Heart left ventricle (tissue), 16 donors: ENCODE measurements around the gene GLA. TPM values are rescaled to one million over a fixed set of nuclear protein-coding genes. Genes with fewer than 3 reads are reported as not detected.

Experiments used
- ATAC-seq, 4 donors: fragments of 200-7000 bp; cut with Tn5 transposase; one replicate each; pipeline ENCODE4 v1.9.1; 2020 to 2022; ENCODE audit warnings: moderate library complexity in 4 of 4, mild to moderate bottlenecking in 3 of 4, moderate number of reproducible peaks in 1 of 4
- DNase-seq, 5 donors: peaks; one replicate each; pipeline ENCODE4 v3.0.0-alpha.2; 2020
- H3K27ac ChIP-seq, 12 donors: fragments of 200-600 bp; sonication (generic) in 4 of 12; one replicate each; pipeline versions ENCODE4 v1.5.0 to v1.8.0; 2016 to 2022; ENCODE audit warnings: mild to moderate bottlenecking in 2 of 12
- H3K27me3 ChIP-seq, 9 donors: fragments of 200-600 bp; sonication (generic) in 2 of 9; one replicate each; pipeline versions ENCODE4 v1.5.1 to v1.8.0; 2016 to 2022; ENCODE audit warnings: mild to moderate bottlenecking in 3 of 9
- H3K36me3 ChIP-seq, 9 donors: fragments of 200-600 bp; sonication (generic) in 2 of 9; one replicate each; pipeline versions ENCODE4 v1.5.0 to v1.8.0; 2018 to 2022; ENCODE audit warnings: mild to moderate bottlenecking in 2 of 9
- H3K4me1 ChIP-seq, 12 donors: fragments of 200-600 bp; sonication (generic) in 4 of 12; one replicate each; pipeline versions ENCODE4 v1.5.0 to v1.8.0; 2016 to 2022; ENCODE audit warnings: mild to moderate bottlenecking in 3 of 12
- H3K4me3 ChIP-seq, 12 donors: fragments of 200-600 bp; sonication (generic) in 4 of 12; one replicate each; pipeline versions ENCODE4 v1.5.0 to v1.8.0; 2017 to 2022; ENCODE audit warnings: mild to moderate bottlenecking in 9 of 12, moderate library complexity in 4 of 12
- H3K9me3 ChIP-seq, 12 donors: fragments of 200-600 bp; sonication (generic) in 4 of 12; one replicate each; pipeline versions ENCODE4 v1.5.0 to v1.8.0; 2016 to 2022; ENCODE audit warnings: mild to moderate bottlenecking in 1 of 12
- POLR2A ChIP-seq, 2 donors: fragments of 450-650 bp; IDR thresholded peaks; one replicate each; pipeline ENCODE4 v1.6.1; 2017; ENCODE audit warnings: antibody characterized with exemption in 2 of 2, mild to moderate bottlenecking in 2 of 2, moderate library complexity in 2 of 2
- WGBS, 4 donors: extraction: QIAGEN DNeasy Blood & Tissue Kit in 2 of 4; methylation state at CpG; one replicate each; pipeline versions ENCODE4 v1.1.5 to v1.1.7; 2013 to 2018; 5-methylcytosine and 5-hydroxymethylcytosine counted together
- intact Hi-C, 10 donors: fragments of 100-400 bp; cut with DNase I; formaldehyde crosslinking; loops; one replicate each; pipeline versions ENCODE4 v1.11.1 to v1.14.2; 2022
- polyA plus RNA-seq, 2 donors: library from polyadenylated mRNA; stranded (reverse); fragments of 200-250 nt; gene quantifications; one replicate each; pipeline ENCODE4 v1.2.3, GENCODE V29; 2013
- total RNA-seq, 9 donors: library from RNA; depleted of rRNA in 2 of 9; stranded (reverse); fragments of >200 nt in 2 of 9; fragmentation: NEBNext Ultra II Directional in 3 of 9; extraction: Animal tissue kit (Norgen Biotek cat#: 25700) in 3 of 9; gene quantifications; one replicate each; pipeline versions ENCODE4 v1.1.0 to v1.2.4, GENCODE V29; 2016 to 2023
- TF ChIP-seq, protein P1 (sequence below), 12 donors: fragments of 200-600 bp; sonication (generic) in 4 of 12; IDR thresholded peaks; one replicate each; pipeline versions ENCODE4 v1.5.0 to v1.8.0; 2018 to 2022; ENCODE audit warnings: antibody characterized with exemption in 12 of 12, mild to moderate bottlenecking in 5 of 12
- donor health status: ischemic (EF 13 %, LVEDD 7.1; RV severe dilation, severe dysfunction).
- donor health status: healthy with polysubstance abuse.
- donor health status: DM: no; HTN: yes; CAD: no.
- donor health status: DM: no; HTN: no; CAD: no.
- donor health status: ischemic (EF 25% LVEDD 6.9; RV normal size, moderate dysfunction).
- donor health status: ischemic (EF 25% LVEDD 5.7; RV mildly dilated, moderate dysfunction).
- donor health status: healthy.
- donor health status: DM: yes; HTN: yes; CAD: no.
- donor health status: ischemic (EF 35%, LVEDD 5.7; RV mildly dilated, moderate dysfunction).
- donor health status: nonischemic (EF 11% LVEDD 7.7; RV severe dilation, severe dysfunction).
- donor health status: DM: yes; HTN: yes; CAD: no.
- donor health status: PGD.
- donor health status: ischemic (EF 29% LVEDD 5.4; RV normal size, mild dysfunction).
- donor health status: nonischemic (EF 23%, LVEDD 6.1; RV moderate dilation, normal function).

Gene GLA
- total and polyA plus RNA-seq, 11 donors: 5.2 to 27.5 (median 12.3) TPM

DNA sequence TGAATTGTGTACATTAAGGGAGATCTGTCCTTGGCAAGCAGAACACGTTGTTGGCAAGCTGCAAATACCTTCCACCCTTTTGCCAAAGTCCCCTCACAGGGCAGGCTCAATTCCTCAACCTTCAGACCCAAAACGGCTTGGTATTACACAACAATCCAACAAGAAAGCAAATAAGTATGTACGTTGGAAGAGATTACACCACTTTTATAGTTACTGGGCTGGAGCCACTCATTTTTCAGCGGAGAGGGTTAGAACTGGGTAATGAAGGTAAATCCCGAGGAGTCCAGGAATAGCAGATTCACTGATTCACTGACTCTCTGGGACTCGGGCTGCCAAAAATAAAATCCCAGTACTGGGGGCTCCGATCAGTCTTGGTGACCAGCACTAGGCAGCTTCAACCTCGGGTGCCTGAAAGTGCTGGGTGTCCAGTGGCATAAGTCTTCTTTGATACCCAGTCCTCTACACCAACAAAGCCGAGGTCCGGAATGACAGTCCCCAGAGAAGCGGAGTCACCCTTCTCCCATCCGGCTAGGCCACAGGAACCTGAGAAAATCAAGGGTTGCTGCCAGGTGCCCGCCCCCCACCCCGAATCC lies 59.8 kb downstream of the GLA start:
- Histone ChIP-seq H3K27ac (peak overlapping the region in 11 of 12 donors; percentile 80 to 94 (median 89)), H3K27me3 (no peaks in the 10 kb centered on the region), H3K4me3 (peak overlapping the region; percentile 41 to 98 (median 70)), H3K4me1 (peaks cover 0 to 7% (median 0%) of the 10 kb centered on the region in 12 donors), H3K36me3 (peaks cover 0 to 13% (median 3%) of the 10 kb centered on the region in 9 donors), H3K9me3 (peaks cover 0 to 6% (median 0%) of the 10 kb centered on the region in 12 donors)
- ATAC-seq (peak; percentile 26 to 49 (median 40)), DNase-seq (peak in 1 of 5 donors; percentile 18)
- 1 to 46% (median 21%) methylated on average over 13 to 14 of the region's 14 CpGs for WGBS, 4 donors
- no peak for TF ChIP-seq POLR2A (IDR thresholded peaks at IDR 0.05)
- TF ChIP-seq, protein P1, sequence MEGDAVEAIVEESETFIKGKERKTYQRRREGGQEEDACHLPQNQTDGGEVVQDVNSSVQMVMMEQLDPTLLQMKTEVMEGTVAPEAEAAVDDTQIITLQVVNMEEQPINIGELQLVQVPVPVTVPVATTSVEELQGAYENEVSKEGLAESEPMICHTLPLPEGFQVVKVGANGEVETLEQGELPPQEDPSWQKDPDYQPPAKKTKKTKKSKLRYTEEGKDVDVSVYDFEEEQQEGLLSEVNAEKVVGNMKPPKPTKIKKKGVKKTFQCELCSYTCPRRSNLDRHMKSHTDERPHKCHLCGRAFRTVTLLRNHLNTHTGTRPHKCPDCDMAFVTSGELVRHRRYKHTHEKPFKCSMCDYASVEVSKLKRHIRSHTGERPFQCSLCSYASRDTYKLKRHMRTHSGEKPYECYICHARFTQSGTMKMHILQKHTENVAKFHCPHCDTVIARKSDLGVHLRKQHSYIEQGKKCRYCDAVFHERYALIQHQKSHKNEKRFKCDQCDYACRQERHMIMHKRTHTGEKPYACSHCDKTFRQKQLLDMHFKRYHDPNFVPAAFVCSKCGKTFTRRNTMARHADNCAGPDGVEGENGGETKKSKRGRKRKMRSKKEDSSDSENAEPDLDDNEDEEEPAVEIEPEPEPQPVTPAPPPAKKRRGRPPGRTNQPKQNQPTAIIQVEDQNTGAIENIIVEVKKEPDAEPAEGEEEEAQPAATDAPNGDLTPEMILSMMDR (IDR thresholded peaks at IDR 0.05): no peak
- intact Hi-C loops: no loop called here

Other genes with a start within 250 kb of the GLA start
- under 1 TPM in 5 of 9 donors, not detected in 4; 0.05 to 0.11 (median 0.08) TPM for gene DRP2, start 188.1 kb downstream of the GLA start, total RNA-seq
- under 1 TPM; 0.01 to 0.04 TPM for gene DRP2, start 188.1 kb downstream of the GLA start, polyA plus RNA-seq
- not detected for gene TAF7L, start 116.6 kb downstream of the GLA start, total RNA-seq
- under 1 TPM in 1 of 2 donors, not detected in 1; 0.04 TPM for gene TAF7L, start 116.6 kb downstream of the GLA start, polyA plus RNA-seq
- gene TIMM8A, start 59.2 kb downstream of the GLA start, total RNA-seq: 10 to 100 TPM in 7 of 9 donors, 1 to 10 TPM in 2; 2.9 to 29.4 (median 17.5) TPM
- gene TIMM8A, start 59.2 kb downstream of the GLA start, polyA plus RNA-seq: 10 to 100 TPM; 11.9 to 29.4 TPM
- gene BTK, start 21.7 kb downstream of the GLA start, total RNA-seq: 10 to 100 TPM in 1 of 9 donors, 1 to 10 TPM in 4, under 1 TPM in 4; 0.25 to 18.8 (median 1.6) TPM
- gene BTK, start 21.7 kb downstream of the GLA start, polyA plus RNA-seq: 1 to 10 TPM; 1.4 to 1.5 TPM
- gene RPL36A, start 16.9 kb downstream of the GLA start, total RNA-seq: 100 to 1,000 TPM in 2 of 9 donors, 10 to 100 TPM in 7; 47.8 to 757 (median 69.7) TPM
- 1,000 to 10,000 TPM; 1,215 to 2,246 TPM for gene RPL36A, start 16.9 kb downstream of the GLA start, polyA plus RNA-seq
- 10 to 100 TPM; 36.5 to 71.8 (median 56.8) TPM for gene HNRNPH2, start 297 bp upstream of the GLA start, total RNA-seq
- gene HNRNPH2, start 297 bp upstream of the GLA start, polyA plus RNA-seq: 10 to 100 TPM; 37.0 to 71.9 TPM
- 10 to 100 TPM in 1 of 9 donors, 1 to 10 TPM in 8; 1.1 to 11.0 (median 5.1) TPM for gene ARMCX4, start 77.5 kb upstream of the GLA start, total RNA-seq
- 10 to 100 TPM in 1 of 2 donors, 1 to 10 TPM in 1; 4.2 to 21.1 TPM for gene ARMCX4, start 77.5 kb upstream of the GLA start, polyA plus RNA-seq
- gene ARMCX1, start 142.6 kb upstream of the GLA start, total RNA-seq: 10 to 100 TPM; 25.6 to 50.4 (median 32.9) TPM
- 10 to 100 TPM; 15.2 to 26.2 TPM for gene ARMCX1, start 142.6 kb upstream of the GLA start, polyA plus RNA-seq
- gene ARMCX6, start 210.1 kb upstream of the GLA start, total RNA-seq: 10 to 100 TPM; 17.9 to 58.7 (median 33.2) TPM
- gene ARMCX6, start 210.1 kb upstream of the GLA start, polyA plus RNA-seq: 10 to 100 TPM; 17.5 to 32.1 TPM
- gene ARMCX3, start 215.2 kb upstream of the GLA start, total RNA-seq: 10 to 100 TPM; 49.4 to 84.0 (median 61.8) TPM
- 10 to 100 TPM; 30.7 to 71.0 TPM for gene ARMCX3, start 215.2 kb upstream of the GLA start, polyA plus RNA-seq